ENCODE data around the gene AOC2. TPM values are rescaled to one million over a fixed set of nuclear protein-coding genes. Genes with fewer than 3 reads are reported as not detected.

The AOC2 gene
- polyA plus RNA-seq, 1 donor (not counting 4 experiments of a cell fraction or from before 2014, with no cell fraction given) = 0.94 TPM

- Histone ChIP-seq H3K27ac (ENCODE audit: control insufficient read depth, insufficient read depth, low read length) (no peak overlapping the region), H3K9me1 (ENCODE audit: control insufficient read depth, extremely low read depth, insufficient read depth, low read length) (no peaks in the 10 kb centered on the region), H3K27me3 (ENCODE audit: control insufficient read depth, extremely low read depth, insufficient read depth, low read length) (no peaks in the 10 kb centered on the region), H3K9me3 (ENCODE audit: control insufficient read depth, low read depth, low read length) (no peaks in the 10 kb centered on the region), H2AFZ (ENCODE audit: control insufficient read depth, low read length) (no peak overlapping the region), H3K4me3 (ENCODE audit: control insufficient read depth in 2 of 3, extremely low read depth in 1 of 3, insufficient read depth in 2 of 3, low read depth in 1 of 3, low read length in 3 of 3) (no peak overlapping the region), H4K20me1 (ENCODE audit: control insufficient read depth, extremely low read depth, insufficient read depth, low read length) (no peaks in the 10 kb centered on the region), H3K4me2 (ENCODE audit: control insufficient read depth, extremely low read depth, insufficient read depth, low read depth, low read length) (no peak overlapping the region), H3K79me2 (ENCODE audit: control insufficient read depth, insufficient read depth, low read length) (peaks cover 14% of the 10 kb centered on the region), H3K36me3 (ENCODE audit: control insufficient read depth in 2 of 2, extremely low read depth in 1 of 2, insufficient read depth in 2 of 2, low read length in 2 of 2) (peaks cover 40 to 45% of the 10 kb centered on the region in 2 experiments), H3K4me1 (ENCODE audit: control insufficient read depth, extremely low read depth, insufficient read depth, low read length) (peaks cover 2% of the 10 kb centered on the region), H3K9ac (ENCODE audit: control insufficient read depth, extremely low read depth, insufficient read depth, low read length) (no peak overlapping the region)
- dilution Hi-C loops (cut with MboI; ENCODE audit: extremely low pct_ligation_motif_present, low sequenced_read_pairs) = no loop called here
- DNase-seq (ENCODE audit: low read depth, low spot score) (no peak), FAIRE-seq (no peak)
- TF ChIP-seq CTCF (optimal IDR thresholded peaks at IDR 0.05 in 1 of 3, IDR thresholded peaks at IDR 0.05 in 1 of 3, conservative IDR thresholded peaks at IDR 0.05 in 1 of 3; ENCODE audit: extremely low read depth in 1 of 3, insufficient read depth in 2 of 3, low read length in 3 of 3) = no peak
- no peak for TF ChIP-seq EZH2 (IDR thresholded peaks at IDR 0.05; ENCODE audit: low read length)
Observed at GRCh38 chr17:42817866-42818265, 26.5 kb upstream of the AOC2 start.

- FAIRE-seq = no peak
- Histone ChIP-seq H3K4me1 (ENCODE audit: control insufficient read depth, extremely low read depth, insufficient read depth, low read length) (peaks cover 6% of the 10 kb centered on the region), H3K27me3 (ENCODE audit: control insufficient read depth, extremely low read depth, insufficient read depth, low read length) (no peaks in the 10 kb centered on the region), H4K20me1 (ENCODE audit: control insufficient read depth, extremely low read depth, insufficient read depth, low read length) (no peaks in the 10 kb centered on the region), H3K9me1 (ENCODE audit: control insufficient read depth, extremely low read depth, insufficient read depth, low read length) (no peaks in the 10 kb centered on the region), H3K9me3 (ENCODE audit: control insufficient read depth, low read depth, low read length) (no peaks in the 10 kb centered on the region), H3K4me2 (ENCODE audit: control insufficient read depth, extremely low read depth, insufficient read depth, low read depth, low read length) (no peak overlapping the region), H2AFZ (ENCODE audit: control insufficient read depth, low read length) (no peak overlapping the region), H3K79me2 (ENCODE audit: control insufficient read depth, insufficient read depth, low read length) (peaks cover 19% of the 10 kb centered on the region), H3K27ac (ENCODE audit: control insufficient read depth, insufficient read depth, low read length) (no peak overlapping the region), H3K4me3 (ENCODE audit: control insufficient read depth in 2 of 3, extremely low read depth in 1 of 3, insufficient read depth in 2 of 3, low read depth in 1 of 3, low read length in 3 of 3) (no peak overlapping the region), H3K36me3 (ENCODE audit: control insufficient read depth in 2 of 2, extremely low read depth in 1 of 2, insufficient read depth in 2 of 2, low read length in 2 of 2) (peaks cover 40 to 45% of the 10 kb centered on the region in 2 experiments), H3K9ac (ENCODE audit: control insufficient read depth, extremely low read depth, insufficient read depth, low read length) (no peak overlapping the region)
- dilution Hi-C loops (cut with MboI; ENCODE audit: extremely low pct_ligation_motif_present, low sequenced_read_pairs) = no loop called here
- TF ChIP-seq EZH2 (IDR thresholded peaks at IDR 0.05; ENCODE audit: low read length) = no peak
- TF ChIP-seq CTCF (optimal IDR thresholded peaks at IDR 0.05 in 1 of 3, IDR thresholded peaks at IDR 0.05 in 1 of 3, conservative IDR thresholded peaks at IDR 0.05 in 1 of 3; ENCODE audit: extremely low read depth in 1 of 3, insufficient read depth in 2 of 3, low read length in 3 of 3) = no peak
- DNase-seq (ENCODE audit: low read depth, low spot score) = no peak
Observed at GRCh38 chr17:42818379-42818778, 26.0 kb upstream of the AOC2 start.
